Skeletal muscle satellite cell (primary cell): Measurements from ENCODE around the gene AIMP2. TPM values are rescaled to one million over a fixed set of nuclear protein-coding genes. Genes with fewer than 3 reads are reported as not detected.
A peak's percentile ranks its signal among the peaks of the same experiment; 100 is the strongest.

Experiments used
- H3K27me3 ChIP-seq: 2 replicates; pipeline ENCODE4 v1.7.0; 2013; ENCODE audit warnings: low read length; ENCODE audit not compliant: control insufficient read depth, insufficient read depth
- H3K36me3 ChIP-seq: 2 replicates; pipeline ENCODE4 v1.7.0; 2013; ENCODE audit warnings: mild to moderate bottlenecking, control low read depth, low read length; ENCODE audit not compliant: insufficient read depth
- H3K4me1 ChIP-seq: 2 replicates; pipeline ENCODE4 v1.7.0; 2013; ENCODE audit warnings: low read length; ENCODE audit not compliant: control insufficient read depth, insufficient read depth
- H3K4me2 ChIP-seq: 2 replicates; pipeline ENCODE4 v1.7.0; 2013; ENCODE audit warnings: mild to moderate bottlenecking, low read length
- H3K4me3 ChIP-seq: 2 replicates; pipeline ENCODE4 v1.7.0; 2013; ENCODE audit warnings: low read length
- H3K9ac ChIP-seq: 2 replicates; pipeline ENCODE4 v1.7.0; 2013; ENCODE audit warnings: mild to moderate bottlenecking, low read depth, low read length, moderate library complexity
- H3K9me3 ChIP-seq: replicated peaks from 2 replicates; pipeline ENCODE4 v1.7.0; 2013; ENCODE audit warnings: mild to moderate bottlenecking, control low read depth, low read length
- small RNA-seq: library from RNA; depleted of rRNA; stranded (forward); fragments of <200 nt; gene quantifications from one replicate; pipeline ENCODE3, GENCODE V24; 2012

The AIMP2 gene

GRCh38 chr7:6071406-6071805 lies 62.3 kb downstream of the AIMP2 start:
- Histone ChIP-seq H3K4me1 (no peaks in the 10 kb centered on the region), H3K9me3 (no peaks in the 10 kb centered on the region), H3K4me2 (no peak overlapping the region), H3K9ac (no peak overlapping the region), H3K4me3 (no peak overlapping the region), H3K27me3 (no peaks in the 10 kb centered on the region), H3K36me3 (no peaks in the 10 kb centered on the region)

Small RNAs within 50 kb of the gene (small RNA-seq; reads per million reads assigned to genes)
- not detected for gene RF00019
- gene RNU6-218P: not detected
- gene SNORA80D: 23.5 reads per million, percentile 94 among the genes with 10 or more reads in this experiment
